ENCODE results near the gene GCK.
"Not testable (repeated sequence)": the region's sequence is repeated elsewhere in the genome, so short reads cannot be mapped to it uniquely, and the experiment has no call there.

The GCK gene

DNA sequence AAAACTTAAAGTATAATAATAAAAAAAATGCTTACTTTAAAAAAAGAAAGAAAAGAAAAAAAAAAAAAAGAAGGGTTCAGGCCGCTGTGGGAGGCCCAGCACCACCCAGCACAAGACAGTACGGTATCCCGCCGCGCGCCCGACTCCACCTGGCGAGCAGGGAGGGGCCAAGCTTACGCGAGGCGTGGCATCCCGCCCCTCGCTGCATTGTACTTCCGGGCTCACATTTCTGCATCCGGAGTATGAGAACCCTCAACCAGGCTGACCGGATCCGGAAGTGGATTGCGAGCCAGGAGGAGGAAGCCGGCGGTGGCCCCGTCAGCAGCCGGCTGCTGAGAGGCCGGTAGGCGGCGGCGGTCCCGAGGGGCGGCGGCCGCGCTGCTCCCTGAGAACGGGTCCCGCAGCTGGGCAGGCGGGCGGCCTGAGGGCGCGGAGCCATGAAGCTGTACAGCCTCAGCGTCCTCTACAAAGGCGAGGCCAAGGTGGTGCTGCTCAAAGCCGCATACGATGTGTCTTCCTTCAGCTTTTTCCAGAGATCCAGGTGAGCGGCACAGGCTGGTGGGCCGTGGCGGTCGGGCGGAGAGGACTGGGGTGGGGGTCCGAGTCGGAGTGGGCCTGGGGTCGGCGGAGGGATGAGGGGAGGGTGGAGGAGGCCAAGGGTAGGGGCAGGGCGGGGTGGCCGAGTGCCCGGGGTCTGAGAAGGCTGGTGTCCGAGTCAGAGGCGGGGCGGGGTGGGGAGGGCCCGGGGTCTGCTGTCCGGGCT, 11.6 kb upstream of the GCK start, which contains the start of gene YKT6:
Gene YKT6 (plus strand): TSS at position 280 of the 763 bp plus-strand sequence. CDS start 158 bp downstream, at position 438.
- peak; percentile 92 to 94 for DNase-seq

DNA sequence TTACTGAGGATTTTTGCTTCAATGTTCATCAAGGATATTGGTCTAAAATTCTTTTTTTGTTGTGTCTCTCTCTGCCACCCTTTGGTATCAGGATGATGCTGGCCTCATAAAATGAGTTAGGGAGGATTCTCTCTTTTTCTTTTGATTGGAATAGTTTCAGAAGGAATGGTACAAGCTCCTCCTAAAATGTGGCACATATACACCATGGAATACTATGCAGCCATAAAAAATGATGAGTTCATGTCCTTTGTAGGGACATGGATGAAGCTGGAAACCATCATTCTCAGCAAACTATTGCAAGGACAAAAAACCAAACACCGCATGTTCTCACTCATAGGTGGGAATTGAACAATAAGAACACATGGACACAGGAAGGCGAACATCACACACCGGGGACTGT, 10.9 kb upstream of the GCK start:
- DNase-seq = not testable (repeated sequence)

GRCh38 chr7:44197474-44197873, 8.2 kb upstream of the GCK start:
- no peak for DNase-seq

GRCh38 chr7:44196450-44196872, 7.2 kb upstream of the GCK start:
- peak; percentile 47 to 71 for DNase-seq

GRCh38 chr7:44195889-44196288, 6.7 kb upstream of the GCK start:
- peak; percentile 43 to 63 for DNase-seq

- no peak for DNase-seq
Observed at GRCh38 chr7:44194562-44195145, 5.4 kb upstream of the GCK start.

GRCh38 chr7:44194069-44194468, 4.8 kb upstream of the GCK start:
- no peak for DNase-seq

- DNase-seq = no peak
Observed at GRCh38 chr7:44193011-44193802, 4.0 kb upstream of the GCK start.

GRCh38 chr7:44191171-44191570, 1.9 kb upstream of the GCK start:
- no peak for DNase-seq

- DNase-seq = no peak
Observed at GRCh38 chr7:44189993-44190872, 994 bp upstream of the GCK start.

DNA sequence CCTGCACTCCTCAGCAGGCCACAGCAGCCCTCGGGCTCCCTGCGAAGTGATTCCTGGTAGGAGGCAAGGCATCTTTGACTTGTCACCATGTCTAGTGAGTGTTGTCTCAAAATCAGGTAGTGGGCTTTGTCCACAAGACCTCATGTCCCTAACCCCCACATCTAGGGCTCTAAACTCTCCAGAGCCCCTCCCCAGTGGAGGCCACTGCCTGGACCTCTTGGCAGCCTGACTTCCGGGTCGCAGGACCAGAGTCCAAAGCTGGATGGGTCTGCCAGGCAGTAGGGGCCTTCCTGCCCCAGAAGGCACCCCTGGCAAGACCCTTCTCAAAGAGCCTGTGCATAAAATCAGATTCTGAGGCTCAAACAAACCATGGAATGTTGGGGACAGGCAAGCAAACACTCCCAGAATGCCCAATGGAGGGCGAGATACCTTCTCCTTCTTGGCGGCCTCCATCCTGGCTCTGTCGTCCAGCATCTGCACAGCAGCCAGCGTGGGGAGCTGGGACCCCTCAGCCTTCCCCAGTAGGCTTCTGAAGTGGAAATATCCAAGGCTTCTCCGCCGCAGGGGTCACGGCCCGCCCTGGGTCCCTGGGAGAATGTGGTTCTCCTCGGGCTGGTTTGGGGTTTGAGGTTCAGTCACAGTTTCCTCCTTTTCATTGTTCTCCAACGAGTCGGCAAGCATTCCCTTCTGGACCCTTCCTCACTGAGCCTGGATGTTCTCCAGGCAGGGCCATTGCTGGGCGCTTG, 586 bp downstream of the GCK start:
- no peak for DNase-seq

GRCh38 chr7:44187636-44188416, 1.4 kb downstream of the GCK start:
- DNase-seq = no peak

GRCh38 chr7:44186736-44187135, 2.5 kb downstream of the GCK start:
- DNase-seq = no peak

DNA sequence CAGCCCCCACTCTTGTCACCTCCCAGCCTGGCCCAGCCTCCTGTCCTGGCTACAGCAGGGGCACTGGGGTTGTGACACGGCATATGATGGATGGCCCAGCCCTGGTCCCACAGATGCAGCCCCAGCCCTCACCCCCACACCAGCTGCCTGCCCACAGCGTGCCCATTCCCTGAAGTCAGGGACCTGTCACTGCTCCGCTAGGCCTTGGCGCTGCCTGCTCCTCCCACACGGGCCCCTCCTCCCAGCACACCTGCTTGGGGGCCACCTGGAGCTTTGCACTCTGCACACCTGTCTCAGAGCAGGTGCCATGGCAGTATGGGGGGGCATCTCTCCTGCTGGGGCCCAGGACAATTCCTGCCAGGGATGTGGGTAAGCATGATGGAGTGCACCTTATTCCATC, 3.5 kb downstream of the GCK start:
- DNase-seq = no peak

GRCh38 chr7:44184873-44185446, 4.3 kb downstream of the GCK start:
- no peak for DNase-seq

GRCh38 chr7:44184206-44184872, 4.9 kb downstream of the GCK start:
- no peak for DNase-seq

GRCh38 chr7:44183386-44183785, 5.9 kb downstream of the GCK start:
- no peak for DNase-seq

- DNase-seq = no peak
Observed at GRCh38 chr7:44182827-44183226, 6.4 kb downstream of the GCK start.

GRCh38 chr7:44180631-44181030, 8.6 kb downstream of the GCK start:
- DNase-seq = no peak

GRCh38 chr7:44177570-44178131, 11.6 kb downstream of the GCK start:
- no peak for DNase-seq

Data from NCI-H524 (cell line).